OCI-M1 (cell line): Measurements from ENCODE around the gene FAM20A.
"Not testable (repeated sequence)": the region's sequence is repeated elsewhere in the genome, so short reads cannot be mapped to it uniquely, and the experiment has no call there.

ENCODE experiments used
- DNase-seq: peaks from one replicate; lab custom pipeline; 2025; lab: John Stamatoyannopoulos, UW

Gene FAM20A

DNA sequence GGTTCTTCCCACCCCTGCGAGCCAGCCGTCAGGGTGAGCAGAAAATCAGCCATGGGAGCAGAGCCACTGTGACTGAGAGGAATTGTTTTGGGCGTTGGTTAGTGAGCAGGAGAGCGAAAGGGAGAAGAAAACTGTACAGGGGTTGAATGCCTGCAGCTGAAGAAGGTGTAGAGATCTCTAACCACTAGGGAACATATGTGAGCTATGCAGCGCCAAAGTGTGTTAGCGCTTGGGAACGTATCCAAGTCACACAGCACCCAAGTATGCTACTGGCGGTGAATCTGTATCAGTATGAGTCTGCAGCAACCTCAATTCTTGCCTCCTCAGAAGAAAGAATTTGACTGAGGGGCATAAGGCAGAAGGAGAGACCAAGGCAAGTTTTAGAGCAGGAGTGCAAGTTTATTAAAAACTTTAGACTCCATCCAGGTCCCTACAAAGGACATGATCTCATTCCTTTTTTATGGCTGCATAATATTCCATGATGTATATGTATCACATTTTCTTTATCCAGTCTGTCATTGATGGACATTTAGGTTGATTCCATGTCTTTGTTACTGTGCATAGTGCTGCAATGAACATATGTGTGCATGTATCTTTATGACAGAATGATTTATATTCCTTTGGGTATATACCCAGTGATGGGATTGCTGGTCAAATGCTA lies 108.6 kb downstream of the FAM20A start:
- DNase-seq = not testable (repeated sequence)

DNA sequence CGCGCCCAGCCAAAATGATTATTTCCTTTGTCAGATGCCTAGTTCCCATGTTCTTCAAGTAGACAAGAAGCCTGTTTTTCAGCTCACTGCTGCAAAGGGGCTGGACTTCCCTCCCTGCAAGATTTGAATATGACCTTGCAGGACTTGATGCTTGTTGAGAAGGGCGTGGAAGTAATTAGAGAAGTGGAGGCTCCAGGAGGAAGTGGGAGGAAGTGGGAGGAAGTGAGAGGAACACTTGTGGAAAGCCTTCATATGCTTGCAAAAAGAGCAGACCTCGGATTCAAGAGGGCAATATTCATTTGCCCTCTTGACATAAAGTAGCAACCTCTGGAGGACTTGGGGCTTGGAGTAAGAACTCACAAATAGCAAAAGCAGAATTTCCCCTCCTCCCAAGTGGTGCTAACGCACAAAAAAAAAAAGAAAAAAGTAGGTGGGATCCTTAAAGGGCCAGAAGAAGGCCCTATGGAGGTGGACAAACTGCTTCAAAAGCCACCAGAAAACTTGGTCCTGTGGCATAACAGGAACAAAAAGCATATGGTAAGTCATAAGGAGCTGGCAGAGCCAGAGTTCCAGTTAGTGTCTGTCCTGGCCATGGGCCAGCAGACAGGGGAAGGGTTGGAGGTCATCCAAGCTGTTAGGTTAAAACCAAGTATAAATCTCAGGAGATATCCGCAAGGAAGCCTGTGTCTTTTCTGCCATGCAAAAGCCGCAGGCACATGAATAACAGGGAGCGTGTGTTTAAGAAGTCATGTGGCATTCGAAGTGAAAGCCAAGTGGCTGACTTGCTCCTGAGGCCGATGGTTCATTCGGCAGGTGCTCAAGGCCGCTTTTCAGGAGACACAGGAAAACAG lies 109.6 kb downstream of the FAM20A start:
- peak; percentile 4 for DNase-seq

DNA sequence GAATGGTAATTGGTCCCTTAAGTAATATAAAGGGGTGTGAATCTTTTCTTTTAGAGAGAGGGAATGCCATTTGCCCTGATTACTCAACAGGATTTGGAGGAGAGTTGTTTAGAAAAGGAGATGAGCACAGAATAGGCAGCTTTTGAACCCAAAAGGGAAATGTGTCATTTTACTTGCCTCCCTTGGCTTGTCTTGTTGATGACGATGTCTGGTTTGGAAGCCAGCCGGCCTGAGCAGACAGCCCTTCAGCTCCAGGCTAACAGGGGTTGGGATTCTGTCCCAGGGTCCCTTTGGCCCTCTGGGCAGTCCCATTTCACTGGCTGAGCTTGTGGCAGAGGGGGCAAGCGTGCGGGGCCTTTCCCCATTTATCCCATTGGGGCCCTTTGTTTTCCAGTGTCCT lies 111.2 kb downstream of the FAM20A start:
- DNase-seq = no peak
